CD1c-positive myeloid dendritic cell (primary cell): ENCODE results near the gene ASGR1.
"Not testable (repeated sequence)": the region's sequence is repeated elsewhere in the genome, so short reads cannot be mapped to it uniquely, and the experiment has no call there.

ENCODE experiments used
- DNase-seq: peaks from one replicate; pipeline ENCODE4 v3.0.0-alpha.2; 2016; ENCODE audit errors: extremely low spot score

Gene ASGR1

GRCh38 chr17:7166873-7167272, 12.3 kb downstream of the ASGR1 start:
- DNase-seq: no peak

- DNase-seq: not testable (repeated sequence)
These were observed 19.6 kb downstream of the ASGR1 start for GRCh38 chr17:7159571-7159970.

- not testable (repeated sequence) for DNase-seq
These were observed 20.7 kb downstream of the ASGR1 start for GRCh38 chr17:7158424-7158823.

- no peak for DNase-seq
These were observed 22.7 kb downstream of the ASGR1 start for GRCh38 chr17:7156342-7156940.

- no peak for DNase-seq
These were observed 31.4 kb downstream of the ASGR1 start for GRCh38 chr17:7147772-7148171.

GRCh38 chr17:7146115-7146514, 33.1 kb downstream of the ASGR1 start:
- DNase-seq: no peak

GRCh38 chr17:7144213-7144612, 35.0 kb downstream of the ASGR1 start:
- DNase-seq: no peak

GRCh38 chr17:7141824-7142223, 37.3 kb downstream of the ASGR1 start:
- no peak for DNase-seq

- DNase-seq: no peak
These were observed 39.8 kb downstream of the ASGR1 start for GRCh38 chr17:7139400-7139799.

- DNase-seq: peak; percentile 75
These were observed 40.3 kb downstream of the ASGR1 start for GRCh38 chr17:7138800-7139381.

GRCh38 chr17:7137171-7137943, 41.8 kb downstream of the ASGR1 start:
- DNase-seq: peak; percentile 58

GRCh38 chr17:7136266-7136877, 42.8 kb downstream of the ASGR1 start:
- peak; percentile 90 for DNase-seq

GRCh38 chr17:7133916-7134315, 45.3 kb downstream of the ASGR1 start:
- DNase-seq: peak; percentile 25

- peak; percentile 95 for DNase-seq
These were observed 45.7 kb downstream of the ASGR1 start for GRCh38 chr17:7133424-7133823.

- peak; percentile 94 for DNase-seq
These were observed 46.6 kb downstream of the ASGR1 start for GRCh38 chr17:7132511-7133094.

GRCh38 chr17:7131423-7131791, 47.8 kb downstream of the ASGR1 start:
- DNase-seq: peak; percentile 73

- DNase-seq: peak; percentile 79
These were observed 48.3 kb downstream of the ASGR1 start for GRCh38 chr17:7130621-7131422.

- no peak for DNase-seq
These were observed 49.9 kb downstream of the ASGR1 start for GRCh38 chr17:7129311-7129710.

GRCh38 chr17:7128160-7128559, 51.0 kb downstream of the ASGR1 start:
- no peak for DNase-seq

GRCh38 chr17:7127501-7127900, 51.7 kb downstream of the ASGR1 start:
- DNase-seq: not testable (repeated sequence)

- not testable (repeated sequence) for DNase-seq
These were observed 52.8 kb downstream of the ASGR1 start for GRCh38 chr17:7126386-7126785.
